Smooth muscle cell (in vitro differentiated cells): Measurements from ENCODE around the gene WDR88. TPM values are rescaled to one million over a fixed set of nuclear protein-coding genes. Genes with fewer than 3 reads are reported as not detected.

ENCODE experiments used
- DNase-seq: peaks from one replicate; lab custom pipeline; 2025; ENCODE audit not compliant: unreplicated experiment; lab: John Stamatoyannopoulos, UW
- H2AFZ ChIP-seq: fragments of 200-600 bp; sonication (generic); 2 replicates; pipeline ENCODE4 v1.6.0; 2016; ENCODE audit warnings: antibody characterized with exemption, low read depth, mild to moderate bottlenecking
- H3F3A ChIP-seq: fragments of 200-600 bp; sonication (generic); 2 replicates; pipeline ENCODE4 v1.6.0; 2017; ENCODE audit warnings: antibody characterized with exemption, low read depth
- H3K27ac ChIP-seq: fragments of 200-600 bp; sonication (generic); 2 replicates; pipeline ENCODE4 v1.5.1; 2016; ENCODE audit warnings: low read depth, mild to moderate bottlenecking
- H3K27me3 ChIP-seq: fragments of 200-600 bp; sonication (generic); 2 replicates; pipeline ENCODE4 v1.6.1; 2016; ENCODE audit warnings: low read depth, mild to moderate bottlenecking
- H3K36me3 ChIP-seq: fragments of 200-600 bp; sonication (generic); 2 replicates; pipeline ENCODE4 v1.5.1; 2016; ENCODE audit warnings: low read depth
- H3K4me1 ChIP-seq: fragments of 200-600 bp; sonication (generic); 2 replicates; pipeline ENCODE4 v1.5.1; 2016; ENCODE audit warnings: low read depth
- H3K4me2 ChIP-seq: fragments of 200-600 bp; sonication (generic); 2 replicates; pipeline ENCODE4 v1.6.0; 2016; ENCODE audit warnings: mild to moderate bottlenecking
- H3K4me3 ChIP-seq: fragments of 200-600 bp; sonication (generic); 2 replicates; pipeline ENCODE4 v1.5.1; 2016; ENCODE audit warnings: mild to moderate bottlenecking
- H3K79me2 ChIP-seq: fragments of 200-600 bp; sonication (generic); 2 replicates; pipeline ENCODE4 v1.6.0; 2016; ENCODE audit warnings: low read depth, mild to moderate bottlenecking
- H3K9ac ChIP-seq: fragments of 200-600 bp; sonication (generic); 2 replicates; pipeline ENCODE4 v1.6.0; 2016; ENCODE audit warnings: low read depth
- H3K9me3 ChIP-seq: fragments of 200-600 bp; sonication (generic); replicated peaks from 2 replicates; pipeline ENCODE4 v1.5.1; 2016; ENCODE audit warnings: low read depth
- H4K20me1 ChIP-seq: fragments of 200-600 bp; sonication (generic); 2 replicates; pipeline ENCODE4 v1.6.0; 2016; ENCODE audit warnings: low read depth
- WGBS: methylation state at CpG from one replicate; pipeline ENCODE4 v1.1.7; 2016; ENCODE audit warnings: low lambda C conversion rate; 5-methylcytosine and 5-hydroxymethylcytosine counted together
- polyA plus RNA-seq: library from polyadenylated mRNA; unstranded; fragments of >200 nt; fragmentation: Nextera tagmentation; extraction: Ambion mirVana; gene quantifications from 2 replicates; pipeline ENCODE4 v1.2.1, GENCODE V29; 2016
- total RNA-seq: library from RNA; depleted of rRNA; stranded (reverse); fragments of >200 nt; gene quantifications from 2 replicates; pipeline ENCODE4 v1.2.3, GENCODE V29; 2014
- TF ChIP-seq, protein P1 (sequence below): fragments of 200-600 bp; sonication (generic); IDR thresholded peaks from 2 replicates; pipeline ENCODE4 v1.5.1; 2017; ENCODE audit warnings: borderline replicate concordance, mild to moderate bottlenecking, antibody characterized with exemption; ENCODE audit not compliant: insufficient read depth, poor library complexity, severe bottlenecking

Gene WDR88
- total and polyA plus RNA-seq, 2 experiments from 2014 or later, result not detected

GRCh38 chr19:33194532-33194885, 62.6 kb downstream of the WDR88 start:
- Histone ChIP-seq H2AFZ (no peak overlapping the region), H3K36me3 (no peaks in the 10 kb centered on the region), H3K4me2 (peak overlapping the region; percentile 99), H3K4me1 (no peaks in the 10 kb centered on the region), H3K27ac (no peak overlapping the region), H3K9ac (no peak overlapping the region), H4K20me1 (peaks cover 9% of the 10 kb centered on the region), H3K27me3 (no peaks in the 10 kb centered on the region), H3K4me3 (peak overlapping the region; percentile 72), H3K9me3 (no peaks in the 10 kb centered on the region), H3F3A (no peaks in the 10 kb centered on the region), H3K79me2 (no peaks in the 10 kb centered on the region)
- WGBS, result under 1% methylated on average over 19 of the region's 57 CpGs
- no peak for DNase-seq
- TF ChIP-seq, protein P1, sequence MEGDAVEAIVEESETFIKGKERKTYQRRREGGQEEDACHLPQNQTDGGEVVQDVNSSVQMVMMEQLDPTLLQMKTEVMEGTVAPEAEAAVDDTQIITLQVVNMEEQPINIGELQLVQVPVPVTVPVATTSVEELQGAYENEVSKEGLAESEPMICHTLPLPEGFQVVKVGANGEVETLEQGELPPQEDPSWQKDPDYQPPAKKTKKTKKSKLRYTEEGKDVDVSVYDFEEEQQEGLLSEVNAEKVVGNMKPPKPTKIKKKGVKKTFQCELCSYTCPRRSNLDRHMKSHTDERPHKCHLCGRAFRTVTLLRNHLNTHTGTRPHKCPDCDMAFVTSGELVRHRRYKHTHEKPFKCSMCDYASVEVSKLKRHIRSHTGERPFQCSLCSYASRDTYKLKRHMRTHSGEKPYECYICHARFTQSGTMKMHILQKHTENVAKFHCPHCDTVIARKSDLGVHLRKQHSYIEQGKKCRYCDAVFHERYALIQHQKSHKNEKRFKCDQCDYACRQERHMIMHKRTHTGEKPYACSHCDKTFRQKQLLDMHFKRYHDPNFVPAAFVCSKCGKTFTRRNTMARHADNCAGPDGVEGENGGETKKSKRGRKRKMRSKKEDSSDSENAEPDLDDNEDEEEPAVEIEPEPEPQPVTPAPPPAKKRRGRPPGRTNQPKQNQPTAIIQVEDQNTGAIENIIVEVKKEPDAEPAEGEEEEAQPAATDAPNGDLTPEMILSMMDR, result no peak

GRCh38 chr19:33194886-33195644, 63.2 kb downstream of the WDR88 start:
- peak overlapping the region; percentile 51 for H3K9ac ChIP-seq
- no peaks in the 10 kb centered on the region for H3K79me2 ChIP-seq
- no peak overlapping the region for H3K27ac ChIP-seq

GRCh38 chr19:33195645-33196347, 63.9 kb downstream of the WDR88 start:
- Histone ChIP-seq H2AFZ (no peak overlapping the region), H3K9ac (no peak overlapping the region)

More at GRCh38 chr19:33194886-33195644, 63.2 kb downstream of the WDR88 start:
- TF ChIP-seq, protein P1, result no peak
- peaks cover 12% of the 10 kb centered on the region for H4K20me1 ChIP-seq
- H3K4me2 ChIP-seq, result peak overlapping the region; percentile 99
- no peaks in the 10 kb centered on the region for H3K36me3 ChIP-seq
- no peaks in the 10 kb centered on the region for H3K27me3 ChIP-seq
- no peaks in the 10 kb centered on the region for H3F3A ChIP-seq
- no peaks in the 10 kb centered on the region for H3K4me1 ChIP-seq
- peak overlapping the region; percentile 72 for H3K4me3 ChIP-seq
- H3K9me3 ChIP-seq, result no peaks in the 10 kb centered on the region
- no peak for DNase-seq
- WGBS, result 2% methylated on average over 21 of the region's 49 CpGs
- H2AFZ ChIP-seq, result peak overlapping the region; percentile 81

More at GRCh38 chr19:33195645-33196347, 63.9 kb downstream of the WDR88 start:
- peak overlapping the region; percentile 72 for H3K4me3 ChIP-seq
- no peaks in the 10 kb centered on the region for H3K36me3 ChIP-seq
- no peaks in the 10 kb centered on the region for H3K79me2 ChIP-seq
- TF ChIP-seq, protein P1, result no peak
- 92% methylated on average over 17 of the region's 17 CpGs for WGBS
- peak overlapping the region; percentile 99 for H3K4me2 ChIP-seq
- no peaks in the 10 kb centered on the region for H3K27me3 ChIP-seq
- H4K20me1 ChIP-seq, result peaks cover 12% of the 10 kb centered on the region
- H3K9me3 ChIP-seq, result no peaks in the 10 kb centered on the region
- no peaks in the 10 kb centered on the region for H3K4me1 ChIP-seq
- no peaks in the 10 kb centered on the region for H3F3A ChIP-seq
- H3K27ac ChIP-seq, result no peak overlapping the region
- DNase-seq, result no peak
